Limb (tissue), 2 donors: ENCODE results near the gene PROCR.
"Not testable (repeated sequence)": the region's sequence is repeated elsewhere in the genome, so short reads cannot be mapped to it uniquely, and the experiment has no call there.

Experiments
- DNase-seq, 2 donors: peaks; one replicate each; pipeline ENCODE4 v3.0.0-alpha.2; 2016; ENCODE audit errors: extremely low spot score in 2 of 2

The PROCR gene

DNA sequence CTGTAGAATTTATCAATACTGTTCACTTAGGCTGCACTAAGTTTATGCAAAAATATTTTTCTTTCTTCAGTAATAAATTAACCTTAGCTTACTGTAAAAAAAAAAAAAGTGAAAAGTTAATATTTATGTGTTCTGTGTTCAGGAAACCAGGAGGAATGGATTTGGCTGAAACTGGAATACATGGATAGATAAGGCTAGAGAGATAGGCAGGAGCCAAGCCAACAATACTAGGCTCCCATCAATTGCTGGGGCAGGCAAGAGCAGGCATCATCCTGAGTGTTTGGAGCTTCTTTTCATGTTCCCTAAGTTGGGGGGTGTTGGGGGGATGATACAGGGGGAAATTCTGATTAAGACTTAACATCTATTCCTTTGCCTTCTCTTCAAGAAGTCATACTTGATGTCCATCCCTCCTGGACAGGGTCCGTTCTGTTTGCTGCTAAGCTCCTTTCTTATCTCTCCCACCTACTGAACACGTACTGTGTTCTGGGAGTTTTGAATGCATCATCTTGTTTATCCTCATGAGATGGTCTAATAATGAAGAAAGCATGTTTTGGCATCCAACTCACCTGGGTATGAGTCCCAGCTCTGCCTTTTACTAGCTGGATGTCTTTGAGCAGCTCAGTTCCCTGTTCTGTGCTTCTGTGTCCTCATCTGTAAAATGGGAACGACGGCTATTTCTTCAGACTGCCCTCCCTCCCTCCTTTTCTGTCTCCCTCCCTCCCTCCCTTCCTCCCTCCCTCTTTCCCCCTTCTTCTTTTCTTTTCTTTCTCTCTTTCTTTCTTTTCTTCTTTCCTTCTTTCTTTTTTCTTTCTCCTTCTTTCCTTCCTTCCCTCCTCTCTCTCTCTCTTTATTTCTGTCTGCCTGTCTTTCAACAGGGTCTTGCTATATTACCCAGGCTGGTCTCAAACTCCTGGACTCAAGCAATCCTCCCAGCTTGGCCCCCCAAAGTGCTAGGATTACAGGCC lies 6.4 kb upstream of the PROCR start:
- DNase-seq = no peak

DNA sequence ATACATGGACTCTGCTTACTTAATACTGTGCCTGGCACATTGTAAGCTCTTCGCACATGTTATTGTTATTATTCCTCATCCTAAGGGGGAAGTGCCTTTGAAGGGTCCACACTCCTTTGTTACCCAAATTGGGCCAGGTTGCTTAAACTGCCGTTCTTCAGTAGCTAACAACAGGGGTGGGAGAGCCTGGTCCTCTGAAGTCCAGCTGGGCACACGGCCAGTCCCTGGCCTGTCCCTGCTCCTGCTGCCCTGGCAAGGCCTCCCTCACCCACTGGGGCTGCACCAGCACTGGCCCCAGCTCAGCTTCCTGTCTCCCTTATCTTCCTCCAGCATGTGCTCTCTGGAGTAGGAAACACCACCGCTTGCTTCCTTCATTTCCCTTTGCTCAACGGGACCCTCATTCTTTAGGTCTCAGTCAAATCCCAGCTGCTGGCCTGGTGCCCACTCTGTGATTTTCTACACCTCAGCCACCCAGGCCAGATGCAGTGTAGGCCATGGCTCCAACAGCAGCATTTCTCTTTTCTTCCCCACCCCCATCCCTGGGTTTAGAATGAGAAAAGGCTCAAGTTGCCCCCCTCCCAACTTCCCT lies 5.5 kb upstream of the PROCR start:
- peak in 1 of 2 donors; percentile 56 for DNase-seq

DNA sequence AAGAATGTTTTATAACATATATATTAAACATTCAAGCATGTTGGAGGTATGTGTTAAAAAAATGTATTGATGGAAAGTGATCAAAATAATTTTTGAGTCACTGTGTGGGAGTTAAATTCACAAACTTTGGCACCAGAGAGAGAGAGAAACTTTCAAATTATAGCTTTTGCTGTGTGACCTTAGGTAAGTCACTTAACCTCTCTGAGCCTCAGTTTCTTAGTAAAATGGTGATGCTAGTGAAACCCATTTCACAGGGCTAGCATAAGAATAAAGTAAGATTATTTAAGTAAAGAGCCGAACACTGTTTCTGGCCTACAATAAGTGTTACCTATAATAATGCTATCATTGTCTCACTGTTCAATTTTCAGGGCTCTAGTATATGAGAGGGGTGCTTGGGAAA lies 4.1 kb upstream of the PROCR start:
- DNase-seq = no peak

DNA sequence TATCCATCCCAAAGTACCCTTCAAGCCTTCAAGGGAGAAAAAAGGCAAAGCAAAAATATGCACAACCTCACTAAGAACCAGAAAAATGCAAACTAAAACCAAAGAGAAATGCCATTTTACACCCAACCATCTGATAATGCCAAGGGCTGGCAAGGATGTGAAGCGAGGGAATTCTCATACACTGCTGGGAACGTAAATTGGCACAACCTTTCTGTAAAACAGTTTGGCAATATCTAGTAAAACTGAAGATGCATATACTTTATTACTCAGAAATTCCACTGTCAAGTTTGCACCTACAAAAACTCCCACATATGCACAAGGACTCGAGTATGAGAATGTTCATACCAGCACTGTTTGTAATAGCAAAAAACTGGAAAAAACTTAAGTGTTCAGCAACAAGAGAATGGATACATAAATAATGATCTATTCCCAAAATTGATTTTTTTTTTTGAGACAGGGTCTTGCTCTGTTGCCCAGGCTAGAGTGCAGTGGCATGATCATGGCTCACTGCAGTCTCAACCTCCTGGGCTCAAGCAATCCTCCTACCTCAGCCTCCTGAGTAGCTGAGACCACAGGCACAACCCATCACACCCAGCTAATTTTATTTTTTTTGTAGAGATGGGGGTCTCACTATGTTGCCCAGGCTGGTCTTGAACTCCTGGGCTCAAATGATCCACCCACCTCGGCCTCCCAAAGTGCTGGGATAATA lies 3.0 kb upstream of the PROCR start:
- not testable (repeated sequence) for DNase-seq

DNA sequence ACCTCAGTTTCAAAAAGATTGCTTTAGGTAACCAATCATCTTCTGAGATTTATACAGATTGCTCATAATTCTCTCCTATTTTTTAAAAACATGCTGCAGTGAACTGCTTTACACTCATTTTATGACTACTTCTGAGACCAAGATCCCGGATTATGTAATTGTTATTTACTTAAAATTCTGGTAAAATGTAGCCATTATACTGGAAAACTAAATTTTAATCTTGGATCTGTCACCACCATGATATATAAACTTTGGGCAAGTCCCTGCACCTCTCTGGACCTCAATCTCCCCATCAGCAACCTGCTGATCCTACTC lies 477 bp upstream of the PROCR start:
- no peak for DNase-seq

DNA sequence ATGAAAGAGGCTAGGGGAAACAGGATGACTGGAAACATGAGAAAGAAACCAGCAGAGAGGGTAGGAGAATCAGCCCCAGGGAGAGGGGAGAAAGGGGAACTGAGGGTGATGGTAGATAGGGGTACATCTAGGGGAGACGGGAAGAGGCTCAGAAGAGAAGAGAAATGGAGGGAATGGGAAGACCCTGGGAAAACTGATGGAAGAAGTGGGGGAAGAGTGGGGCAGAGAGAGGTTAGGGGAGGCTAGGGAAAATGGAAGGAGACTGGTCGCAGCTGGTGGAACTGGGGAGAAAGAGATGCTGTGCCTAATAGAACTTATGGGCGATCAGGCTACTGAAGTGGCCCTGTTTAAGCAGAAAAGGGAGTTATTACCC lies 548 bp downstream of the PROCR start:
- no peak for DNase-seq

DNA sequence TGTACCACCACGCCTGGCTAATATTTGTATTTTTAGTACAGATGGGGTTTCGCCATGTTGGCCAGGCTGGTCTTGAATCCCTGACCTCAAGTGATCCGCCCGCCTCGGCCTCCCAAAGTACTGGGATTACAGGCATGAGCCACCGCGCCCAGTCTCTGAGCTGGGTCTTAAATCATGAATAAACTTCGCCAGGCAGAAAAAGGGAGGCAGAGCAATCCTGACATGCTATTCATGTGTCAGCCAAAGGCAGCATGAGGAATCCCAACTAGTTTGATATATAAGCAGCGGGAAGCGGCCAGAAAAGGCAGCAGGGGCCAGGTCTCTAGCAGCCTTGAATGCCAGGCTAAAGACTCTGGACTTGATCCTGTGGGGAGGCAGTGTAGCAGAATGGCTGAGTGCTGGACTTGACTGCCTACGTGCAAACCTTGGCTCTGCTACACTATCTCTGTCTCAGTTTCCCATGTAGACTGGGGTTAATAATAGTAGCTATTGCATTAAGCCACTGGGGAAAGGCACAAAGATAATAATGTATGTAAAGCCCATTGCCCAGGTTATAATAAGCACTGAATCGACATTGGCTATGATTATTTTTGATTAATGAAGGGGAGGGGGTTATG lies 1.8 kb downstream of the PROCR start:
- DNase-seq = no peak

DNA sequence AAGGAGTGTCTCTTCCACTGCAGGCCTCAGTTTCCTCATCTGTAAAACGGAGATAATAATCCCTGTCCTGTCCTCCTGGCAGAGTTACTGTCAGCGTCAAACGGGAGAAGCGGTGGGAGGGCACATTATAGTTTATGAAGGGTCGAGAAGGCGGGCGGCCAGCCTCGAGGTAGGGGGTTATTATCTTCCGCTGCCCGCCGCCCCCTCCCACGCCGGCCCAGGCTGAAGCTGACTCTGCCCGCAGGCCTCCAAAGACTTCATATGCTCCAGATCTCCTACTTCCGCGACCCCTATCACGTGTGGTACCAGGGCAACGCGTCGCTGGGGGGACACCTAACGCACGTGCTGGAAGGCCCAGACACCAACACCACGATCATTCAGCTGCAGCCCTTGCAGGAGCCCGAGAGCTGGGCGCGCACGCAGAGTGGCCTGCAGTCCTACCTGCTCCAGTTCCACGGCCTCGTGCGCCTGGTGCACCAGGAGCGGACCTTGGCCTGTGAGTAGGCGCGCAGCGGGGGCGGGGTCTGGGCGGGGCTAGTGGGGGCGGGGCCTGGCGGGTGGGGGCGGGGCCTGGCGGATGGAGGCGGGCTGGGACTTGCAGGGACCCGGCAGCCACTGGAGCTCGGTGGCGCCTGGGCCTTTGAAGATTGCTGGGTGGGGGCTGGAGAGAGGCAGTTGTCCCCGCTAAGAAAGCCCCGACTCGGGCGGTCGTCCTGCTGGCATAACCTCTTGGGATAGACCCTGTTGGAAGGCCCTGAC lies 2.8 kb downstream of the PROCR start:
- peak in 1 of 2 donors; percentile 70 for DNase-seq

DNA sequence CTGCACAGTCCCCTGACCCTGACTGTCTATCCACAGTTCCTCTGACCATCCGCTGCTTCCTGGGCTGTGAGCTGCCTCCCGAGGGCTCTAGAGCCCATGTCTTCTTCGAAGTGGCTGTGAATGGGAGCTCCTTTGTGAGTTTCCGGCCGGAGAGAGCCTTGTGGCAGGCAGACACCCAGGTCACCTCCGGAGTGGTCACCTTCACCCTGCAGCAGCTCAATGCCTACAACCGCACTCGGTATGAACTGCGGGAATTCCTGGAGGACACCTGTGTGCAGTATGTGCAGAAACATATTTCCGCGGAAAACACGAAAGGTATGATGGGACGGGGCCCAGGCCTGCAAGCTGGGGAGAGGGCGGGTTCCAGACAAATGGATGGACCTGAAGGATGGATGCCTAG lies 4.3 kb downstream of the PROCR start:
- DNase-seq = no peak

DNA sequence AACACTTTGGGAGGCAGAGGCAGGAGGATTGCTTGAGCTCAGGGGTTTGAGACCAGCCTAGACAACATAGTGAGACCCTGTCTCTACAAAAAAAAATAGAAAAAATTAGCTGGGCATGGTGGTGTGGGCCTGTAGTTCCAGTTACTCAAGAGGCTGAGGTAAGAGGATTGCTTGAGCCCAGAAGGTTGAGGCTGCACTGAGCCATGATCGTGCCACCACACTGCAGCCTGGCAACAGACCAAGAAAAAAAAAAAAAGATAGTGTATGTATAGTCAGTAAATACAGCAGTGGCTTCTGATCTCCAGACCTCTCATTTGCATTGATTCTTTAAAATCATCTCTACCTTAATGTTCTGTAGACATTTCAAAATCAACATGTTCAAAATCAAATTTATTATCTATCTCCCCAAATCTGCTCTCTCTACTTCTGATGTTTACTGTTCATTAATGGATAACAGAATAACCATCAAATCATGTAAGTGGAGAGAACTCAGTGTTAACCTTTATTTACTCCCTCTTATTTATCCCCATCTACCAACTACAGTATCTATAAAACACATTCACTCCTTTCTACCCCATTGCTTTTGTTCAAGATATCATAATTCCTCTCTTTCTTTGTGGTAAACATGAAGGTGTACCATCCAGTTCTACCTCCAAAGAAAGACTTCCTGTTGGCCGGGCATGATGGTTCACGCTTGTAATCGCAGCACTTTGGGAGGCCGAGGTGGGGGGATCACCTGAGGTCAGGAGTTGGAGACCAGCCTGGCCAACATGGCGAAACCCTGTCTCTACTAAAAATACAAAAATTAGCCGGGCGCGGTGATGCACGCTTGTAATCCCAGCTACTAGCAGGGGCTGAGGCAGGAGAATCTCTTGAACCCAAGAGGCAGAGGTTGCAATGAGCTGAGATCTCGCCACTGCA lies 7.7 kb downstream of the PROCR start:
- no peak for DNase-seq

DNA sequence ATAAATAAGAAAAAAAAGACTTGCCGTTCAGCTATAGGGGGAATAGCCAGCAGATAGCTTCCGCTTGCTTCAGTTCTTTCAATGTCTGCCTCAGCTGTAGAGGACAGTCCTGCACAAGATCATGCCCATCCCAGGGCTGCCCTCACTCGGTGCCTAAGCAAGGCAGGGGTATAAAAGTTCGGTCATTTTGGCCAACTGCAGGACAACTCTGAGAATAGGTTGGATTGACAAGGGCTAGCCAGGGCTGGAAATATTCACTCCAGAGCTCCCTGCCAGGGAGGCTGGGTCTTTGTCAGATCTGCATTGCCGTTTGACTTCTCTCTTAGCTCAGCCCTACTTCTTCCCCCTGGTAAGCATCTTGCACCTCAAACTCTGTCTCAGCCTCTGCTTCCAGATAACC lies 8.4 kb downstream of the PROCR start:
- no peak for DNase-seq

DNA sequence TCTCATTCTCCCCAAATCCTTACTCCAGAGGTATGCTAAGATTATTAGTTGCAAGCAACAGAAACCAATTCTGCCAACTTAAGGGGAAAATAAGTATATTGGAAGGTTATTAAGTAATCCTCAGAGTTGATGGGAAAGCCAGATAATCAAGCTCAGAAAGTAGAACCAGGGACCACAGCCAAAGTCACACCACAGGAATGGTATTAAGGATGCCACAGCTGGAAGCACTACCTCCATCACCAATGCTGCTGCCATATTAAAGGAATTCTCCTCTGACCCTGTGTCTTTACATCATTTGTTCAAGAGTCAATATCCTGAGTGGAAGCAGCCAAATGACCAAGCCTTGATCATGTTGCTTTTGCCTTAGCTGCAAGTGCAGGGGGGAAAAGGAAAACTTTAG lies 9.9 kb downstream of the PROCR start:
- no peak for DNase-seq

DNA sequence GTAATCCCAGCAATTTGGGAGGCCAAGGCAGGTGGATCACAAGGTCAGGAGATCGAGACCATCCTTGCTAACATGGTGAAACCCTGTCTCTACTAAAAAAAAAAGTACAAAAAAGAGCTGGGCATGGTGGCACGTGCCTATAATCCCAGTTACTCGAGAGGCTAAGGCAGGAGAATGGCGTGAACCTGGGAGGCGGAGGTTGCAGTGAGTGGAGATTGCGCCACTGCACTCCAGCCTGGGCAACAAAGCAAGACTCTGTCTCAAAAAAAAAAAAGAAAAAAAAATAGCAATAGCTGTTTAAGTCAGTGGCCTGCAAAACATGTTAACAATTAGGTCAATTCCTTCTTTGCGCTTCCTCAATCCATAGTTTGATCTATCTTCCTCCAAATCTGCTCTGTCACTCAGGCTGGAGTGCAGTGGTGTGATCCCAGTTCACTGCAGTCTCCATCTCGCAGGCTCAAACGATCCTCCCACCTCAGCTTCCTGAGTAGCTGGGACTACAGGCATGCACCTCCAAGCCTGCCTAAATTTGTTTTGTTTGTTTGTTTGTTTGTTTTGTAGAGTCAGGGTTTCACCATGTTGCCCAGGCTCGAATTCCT lies 14.9 kb downstream of the PROCR start:
- DNase-seq = not testable (repeated sequence)

DNA sequence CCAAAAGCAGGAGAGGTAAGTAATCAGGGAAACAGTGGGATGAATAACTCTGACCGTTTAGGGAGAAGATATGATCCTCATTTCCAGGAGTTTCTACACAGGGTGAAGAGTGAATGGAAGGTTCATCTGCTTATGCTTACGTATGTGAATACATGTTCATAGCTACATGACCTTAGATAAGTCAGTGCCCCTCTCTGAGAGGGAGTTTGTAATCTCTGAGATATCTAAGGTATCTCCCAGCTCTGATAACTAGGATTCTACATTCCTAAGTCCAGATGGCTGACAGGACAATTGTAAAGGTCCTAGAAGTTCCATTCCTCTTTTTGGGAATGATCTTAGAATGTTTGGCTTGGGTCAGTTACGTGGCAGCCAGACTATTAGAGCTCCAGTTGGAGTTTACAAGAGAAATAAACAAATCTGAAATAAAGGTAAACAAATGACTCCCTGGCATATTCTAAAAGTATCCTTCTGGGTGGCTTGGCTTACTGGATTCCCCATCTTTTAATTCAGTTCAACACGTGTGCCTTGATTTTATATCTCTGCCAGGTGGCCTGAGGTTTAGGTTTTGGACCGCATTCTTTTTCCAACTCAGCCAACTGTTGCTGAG lies 15.8 kb downstream of the PROCR start:
- no peak for DNase-seq

DNA sequence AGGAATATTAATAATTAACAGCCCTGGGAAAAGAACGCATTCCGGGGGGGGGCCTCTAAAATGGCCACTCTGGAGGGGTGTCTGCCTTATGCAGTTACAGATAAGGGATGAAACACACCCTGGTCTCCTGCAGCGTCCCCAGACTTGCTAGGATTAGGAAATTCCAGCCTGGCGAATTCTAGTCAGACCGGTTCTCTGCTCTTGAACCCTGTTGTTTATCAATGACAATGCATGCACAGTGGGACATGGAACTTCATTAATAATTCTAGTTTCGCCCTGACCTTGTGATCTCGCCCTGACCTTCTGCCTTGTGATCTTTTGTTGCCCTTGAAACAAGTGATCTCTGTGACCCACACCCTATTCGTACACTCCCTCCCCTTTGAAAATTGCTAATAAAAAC lies 17.4 kb downstream of the PROCR start:
- not testable (repeated sequence) for DNase-seq

DNA sequence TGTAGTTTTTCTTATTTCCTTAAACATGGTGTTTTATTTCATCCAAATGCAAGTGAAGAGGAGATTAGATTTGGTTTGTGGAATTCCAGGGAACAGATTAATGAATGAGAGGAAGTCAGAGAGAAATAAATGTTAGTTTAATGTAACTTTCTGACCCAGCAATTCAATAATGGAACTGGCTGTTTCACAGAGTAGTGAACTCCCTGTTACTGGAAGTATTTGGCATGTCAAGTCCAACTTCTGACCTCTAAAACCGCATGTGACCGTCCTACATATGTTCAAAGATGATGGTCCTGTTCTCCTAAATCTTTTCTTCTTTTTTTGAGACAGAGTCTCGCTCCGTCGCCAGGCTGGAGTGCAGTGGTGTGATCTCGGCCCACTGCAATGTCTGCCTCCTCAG lies 18.7 kb downstream of the PROCR start:
- no peak for DNase-seq

DNA sequence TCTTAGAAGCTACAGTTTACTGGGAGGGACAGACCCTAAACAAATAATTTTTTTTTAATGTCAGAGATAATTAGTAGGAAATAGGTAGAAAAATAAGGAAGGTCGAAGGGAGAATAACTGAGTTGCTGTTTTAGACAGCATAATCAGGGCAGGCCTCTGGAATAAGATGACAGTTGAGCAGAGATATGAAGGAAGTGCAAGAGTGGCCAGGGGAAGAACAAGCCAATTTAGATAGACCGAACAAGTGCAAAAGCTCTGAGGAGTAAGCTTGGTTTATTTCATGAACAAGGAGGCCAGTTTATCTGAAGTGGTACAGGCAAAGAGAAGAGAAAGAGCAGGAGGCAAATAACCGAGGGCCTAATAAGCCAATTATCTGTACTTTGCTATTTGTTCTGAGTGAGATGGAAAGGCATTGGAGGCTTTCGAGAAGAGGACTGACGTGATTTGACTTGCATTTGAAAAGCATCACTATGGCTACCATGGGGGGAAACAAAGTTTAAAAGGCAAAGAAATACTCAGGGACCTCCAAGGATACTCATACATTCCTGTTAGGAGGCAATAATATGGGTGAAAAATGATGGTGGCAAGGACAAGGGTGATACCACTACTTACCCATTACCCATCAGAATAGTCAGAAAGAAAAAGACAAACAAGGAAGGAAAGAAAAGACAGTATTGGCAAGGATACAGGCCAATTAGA lies 19.7 kb downstream of the PROCR start:
- DNase-seq = no peak

DNA sequence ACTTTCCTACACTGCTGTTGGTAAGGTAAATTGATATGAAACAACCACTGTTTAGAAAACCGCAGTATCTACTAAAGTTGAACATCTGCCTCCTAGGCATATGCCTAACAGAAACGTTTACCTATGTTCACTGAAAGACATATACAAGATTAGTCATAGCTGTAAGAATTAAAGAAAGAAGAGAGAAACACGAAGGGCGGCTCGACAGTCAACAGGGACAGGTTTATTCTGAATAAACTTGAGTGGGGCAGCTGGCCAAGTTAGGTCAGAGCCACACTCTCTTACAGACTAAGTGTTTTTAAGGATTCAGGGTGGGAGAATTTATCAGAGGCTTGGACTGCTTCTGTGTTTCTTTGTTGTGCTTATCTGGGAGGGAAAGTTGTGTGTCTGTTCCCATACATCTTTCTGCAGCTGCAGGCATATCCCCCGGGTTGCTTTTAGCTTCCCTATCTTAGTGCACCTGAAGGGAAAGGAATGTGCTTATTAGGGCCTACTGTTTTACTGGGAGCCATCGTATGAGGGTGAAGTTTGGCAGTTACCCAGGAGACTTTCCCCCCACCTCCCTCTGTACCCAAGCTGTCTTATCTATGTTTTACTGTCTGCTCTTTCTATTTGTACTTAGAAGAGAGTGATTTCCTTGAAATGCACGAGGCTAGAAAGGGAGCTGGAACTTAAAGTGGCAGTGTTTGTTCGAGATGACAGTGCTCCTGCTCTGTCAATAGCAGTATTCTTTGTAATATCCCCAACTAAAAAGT lies 20.4 kb downstream of the PROCR start:
- DNase-seq = no peak
